ENCODE measurements around the gene COL12A1.

- TF ChIP-seq CTCF (conservative IDR thresholded peaks at IDR 0.05 in 1 of 2, IDR thresholded peaks at IDR 0.05 in 1 of 2; ENCODE audit: low read depth in 1 of 2, low read length in 2 of 2) (no peak), EZH2 (IDR thresholded peaks at IDR 0.05; ENCODE audit: low read length, missing control alignments) (no peak)
Measured at GRCh38 chr6:75084872-75085381, 120.9 kb downstream of the COL12A1 start.
